Measurements from ENCODE around the gene RBM12.
"Not testable (repeated sequence)": the region's sequence is repeated elsewhere in the genome, so short reads cannot be mapped to it uniquely, and the experiment has no call there.

The RBM12 gene, protein sequence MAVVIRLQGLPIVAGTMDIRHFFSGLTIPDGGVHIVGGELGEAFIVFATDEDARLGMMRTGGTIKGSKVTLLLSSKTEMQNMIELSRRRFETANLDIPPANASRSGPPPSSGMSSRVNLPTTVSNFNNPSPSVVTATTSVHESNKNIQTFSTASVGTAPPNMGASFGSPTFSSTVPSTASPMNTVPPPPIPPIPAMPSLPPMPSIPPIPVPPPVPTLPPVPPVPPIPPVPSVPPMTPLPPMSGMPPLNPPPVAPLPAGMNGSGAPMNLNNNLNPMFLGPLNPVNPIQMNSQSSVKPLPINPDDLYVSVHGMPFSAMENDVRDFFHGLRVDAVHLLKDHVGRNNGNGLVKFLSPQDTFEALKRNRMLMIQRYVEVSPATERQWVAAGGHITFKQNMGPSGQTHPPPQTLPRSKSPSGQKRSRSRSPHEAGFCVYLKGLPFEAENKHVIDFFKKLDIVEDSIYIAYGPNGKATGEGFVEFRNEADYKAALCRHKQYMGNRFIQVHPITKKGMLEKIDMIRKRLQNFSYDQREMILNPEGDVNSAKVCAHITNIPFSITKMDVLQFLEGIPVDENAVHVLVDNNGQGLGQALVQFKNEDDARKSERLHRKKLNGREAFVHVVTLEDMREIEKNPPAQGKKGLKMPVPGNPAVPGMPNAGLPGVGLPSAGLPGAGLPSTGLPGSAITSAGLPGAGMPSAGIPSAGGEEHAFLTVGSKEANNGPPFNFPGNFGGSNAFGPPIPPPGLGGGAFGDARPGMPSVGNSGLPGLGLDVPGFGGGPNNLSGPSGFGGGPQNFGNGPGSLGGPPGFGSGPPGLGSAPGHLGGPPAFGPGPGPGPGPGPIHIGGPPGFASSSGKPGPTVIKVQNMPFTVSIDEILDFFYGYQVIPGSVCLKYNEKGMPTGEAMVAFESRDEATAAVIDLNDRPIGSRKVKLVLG

DNA sequence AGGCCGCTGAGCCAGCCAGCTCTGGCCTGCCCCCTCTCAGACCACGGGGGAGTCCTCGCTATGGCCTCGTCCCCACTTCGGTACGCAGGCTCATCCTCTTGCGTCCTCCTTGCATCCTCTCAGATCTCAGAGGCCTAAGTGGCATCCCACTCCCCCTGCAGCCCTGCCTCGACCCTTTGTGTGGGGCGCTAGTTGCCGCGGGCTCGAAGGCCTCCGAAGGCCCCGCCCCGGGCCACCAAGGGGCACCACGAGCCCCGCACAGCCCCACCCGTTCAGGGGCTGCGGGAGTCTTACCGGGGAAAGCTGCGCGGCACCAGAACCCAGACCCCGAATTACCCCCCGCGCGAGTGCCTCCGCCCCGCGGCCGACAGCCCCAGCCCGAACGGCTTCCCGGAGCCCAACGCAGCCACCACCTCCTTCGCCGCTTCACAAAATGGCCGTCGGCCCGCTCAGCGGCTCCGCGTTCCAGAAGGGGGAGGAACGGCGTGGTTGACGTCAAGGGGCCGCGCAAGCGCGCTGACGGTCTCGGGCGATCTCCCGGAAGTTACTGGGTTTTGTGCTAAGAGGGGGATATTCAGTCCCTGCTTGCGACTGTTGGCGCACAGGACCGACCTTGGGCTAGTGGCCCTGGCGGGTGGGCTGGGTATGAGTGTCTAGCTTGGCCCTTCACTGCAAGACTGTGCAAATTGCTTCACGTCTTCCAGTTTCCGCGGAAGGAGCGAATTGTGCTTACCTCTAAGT, at the start of gene RBM12, which contains the start of gene CPNE1:
Gene RBM12, minus strand, starts transcription at position 435 of the 741 bp plus-strand sequence. CDS start 9,578 bp downstream, outside the sequence.
Gene CPNE1, minus strand, starts transcription at position 435 of the 741 bp plus-strand sequence. CDS start 31,977 bp downstream, outside the sequence.
- DNase-seq (ENCODE audit: low spot score) = peak; percentile 97

DNA sequence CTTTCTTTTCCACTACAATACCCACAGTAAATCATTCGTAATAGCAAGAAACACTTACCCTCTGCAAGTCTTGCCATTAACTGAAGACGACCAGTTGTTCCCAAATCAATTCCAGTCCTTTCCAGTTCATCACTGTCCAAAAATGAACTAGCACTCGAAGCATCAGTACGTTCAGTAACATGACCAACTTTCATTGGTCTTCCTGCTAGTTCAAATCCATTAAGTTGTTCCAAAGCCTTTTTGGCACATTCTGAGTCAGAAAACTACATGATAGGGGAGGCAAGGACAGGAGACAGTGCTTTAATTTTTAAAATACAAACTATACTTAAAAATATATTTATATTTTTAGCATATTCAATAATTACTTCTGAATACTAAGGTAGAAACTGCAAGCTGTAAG, 49.4 kb upstream of the RBM12 start:
- no peak for DNase-seq (ENCODE audit: low spot score)

DNA sequence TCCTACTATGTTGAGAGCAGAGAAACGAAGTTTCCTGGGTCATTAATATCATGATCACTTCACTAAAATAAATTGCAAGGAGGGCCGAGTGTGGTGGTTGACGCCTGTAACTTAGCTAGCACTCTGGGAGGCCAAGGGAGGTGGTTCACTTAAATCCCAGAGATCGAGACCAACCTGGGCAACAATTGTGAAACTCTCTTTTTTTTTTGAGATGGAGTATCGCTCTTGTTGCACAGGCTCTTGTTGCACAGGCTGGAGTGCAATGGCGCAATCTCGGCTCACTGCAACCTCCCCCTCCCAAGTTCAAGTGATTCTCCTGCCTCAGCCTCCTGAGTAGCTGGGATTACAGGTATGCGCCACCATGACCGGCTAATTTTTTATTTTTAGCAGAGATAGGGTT, 48.4 kb upstream of the RBM12 start:
- not testable (repeated sequence) for DNase-seq (ENCODE audit: low spot score)

DNA sequence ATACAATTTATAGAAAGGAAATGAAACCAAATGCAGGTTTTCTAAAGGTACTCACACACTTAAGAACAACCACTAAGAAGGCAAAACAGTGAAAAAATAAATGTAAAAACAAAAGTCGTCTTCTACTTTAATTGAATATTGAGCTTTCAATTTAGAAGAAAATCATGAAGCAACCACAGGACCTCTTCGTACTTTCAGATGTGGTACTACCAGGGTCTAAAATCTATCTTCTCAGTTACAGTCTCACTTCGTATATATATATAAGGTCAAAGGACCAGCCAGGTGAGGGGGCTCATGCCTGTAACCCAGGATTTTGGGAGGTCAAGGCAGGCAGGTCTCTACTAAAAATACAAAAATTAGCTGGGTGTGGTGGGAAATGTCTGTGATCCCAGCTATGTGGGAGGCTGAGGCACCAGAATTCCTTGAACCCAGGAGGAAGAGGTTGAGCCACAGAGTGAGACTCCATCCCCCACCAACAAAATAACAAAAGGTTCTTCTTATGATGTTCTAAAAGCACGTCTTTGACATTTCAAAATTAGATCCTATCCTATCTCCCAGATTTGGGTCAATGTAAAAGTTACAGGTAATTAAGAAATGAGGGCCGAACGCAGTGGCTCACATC, 47.0 kb upstream of the RBM12 start:
- DNase-seq (ENCODE audit: low spot score) = no peak

DNA sequence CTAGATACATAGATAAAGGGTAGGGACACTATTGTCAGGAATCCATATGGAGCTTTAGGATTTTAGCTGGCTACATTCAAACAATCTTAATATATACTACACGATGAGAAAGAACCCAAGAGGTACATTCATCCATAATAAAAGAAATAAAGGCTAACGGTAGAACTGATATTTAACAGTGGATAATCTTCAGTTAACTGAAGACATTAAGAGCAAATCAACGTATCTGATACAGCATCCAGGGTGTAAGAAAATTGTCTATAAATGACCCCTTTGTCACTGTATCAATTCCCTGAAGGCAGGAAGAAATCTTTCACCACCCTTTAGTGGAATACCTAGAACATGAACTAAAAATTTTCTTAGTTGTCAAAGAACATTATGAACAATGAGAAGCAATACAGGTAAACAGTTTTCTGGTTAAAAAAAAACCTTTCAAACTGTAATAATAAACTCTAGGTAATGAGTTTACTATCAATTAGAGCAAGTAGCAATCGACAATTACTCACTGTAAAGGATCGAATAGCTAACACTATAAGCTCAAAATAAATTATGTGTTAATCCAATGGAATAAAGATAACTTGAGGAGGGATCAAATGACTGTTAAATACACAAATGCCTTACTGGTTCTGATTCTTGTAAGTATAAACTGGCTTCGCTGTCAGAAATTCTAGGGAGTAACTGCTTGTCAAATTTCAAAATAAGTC, 46.3 kb upstream of the RBM12 start:
- no peak for DNase-seq (ENCODE audit: low spot score)

DNA sequence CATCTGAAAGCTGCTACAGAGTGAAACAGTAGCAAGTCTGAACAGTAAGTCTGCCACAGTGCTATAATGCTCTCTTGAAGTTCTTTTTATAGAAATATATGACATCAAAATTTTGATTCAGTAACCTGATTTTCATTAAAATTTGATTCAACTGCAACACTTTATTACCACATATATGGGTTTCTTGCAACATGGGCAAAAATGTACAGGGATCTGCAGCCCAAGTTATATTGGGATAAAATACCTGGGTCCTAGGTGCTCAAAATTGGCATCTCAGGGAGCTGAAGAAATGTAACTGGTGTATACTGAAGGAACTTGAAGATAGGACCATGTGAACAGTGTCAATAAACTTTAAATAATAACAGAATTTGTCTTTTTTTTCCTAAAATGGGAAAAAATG, 45.3 kb upstream of the RBM12 start:
- no peak for DNase-seq (ENCODE audit: low spot score)

DNA sequence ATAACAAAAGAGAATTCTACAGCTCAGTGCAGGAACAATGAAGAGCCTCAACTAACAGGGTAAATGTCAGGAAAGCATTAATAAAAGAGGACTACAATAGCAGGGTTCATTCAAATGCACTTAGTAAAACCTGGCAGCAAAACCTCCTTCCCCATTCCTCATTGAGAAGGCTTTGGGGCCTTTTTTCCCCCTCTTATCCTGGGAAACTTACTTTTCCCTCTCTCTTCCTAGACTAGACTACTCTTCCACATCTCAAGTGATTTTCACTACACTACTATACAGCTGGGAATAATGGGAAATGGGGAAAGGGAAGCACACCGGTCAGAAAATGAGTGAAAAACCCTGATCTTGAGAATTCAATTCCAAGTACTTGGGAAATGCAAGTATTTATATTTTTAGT, 44.6 kb upstream of the RBM12 start:
- DNase-seq (ENCODE audit: low spot score) = no peak

DNA sequence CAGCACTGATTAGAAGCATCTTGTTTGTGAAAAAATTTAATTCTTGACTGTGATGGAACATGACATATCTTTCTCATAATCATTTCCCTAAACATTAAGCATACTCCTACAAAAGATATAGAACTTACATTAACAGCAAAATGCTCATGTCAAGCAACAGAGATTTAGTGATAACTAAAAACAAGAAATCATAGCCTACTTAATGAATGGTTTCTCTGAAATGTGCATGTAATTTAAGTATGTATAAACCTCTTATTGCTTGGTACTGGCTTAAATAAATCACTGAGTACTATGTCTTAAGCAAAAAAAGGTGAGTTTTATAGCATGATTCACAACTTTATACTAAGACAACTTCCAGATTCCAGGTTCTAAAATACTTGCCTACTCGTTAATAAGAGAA, 43.8 kb upstream of the RBM12 start:
- no peak for DNase-seq (ENCODE audit: low spot score)

DNA sequence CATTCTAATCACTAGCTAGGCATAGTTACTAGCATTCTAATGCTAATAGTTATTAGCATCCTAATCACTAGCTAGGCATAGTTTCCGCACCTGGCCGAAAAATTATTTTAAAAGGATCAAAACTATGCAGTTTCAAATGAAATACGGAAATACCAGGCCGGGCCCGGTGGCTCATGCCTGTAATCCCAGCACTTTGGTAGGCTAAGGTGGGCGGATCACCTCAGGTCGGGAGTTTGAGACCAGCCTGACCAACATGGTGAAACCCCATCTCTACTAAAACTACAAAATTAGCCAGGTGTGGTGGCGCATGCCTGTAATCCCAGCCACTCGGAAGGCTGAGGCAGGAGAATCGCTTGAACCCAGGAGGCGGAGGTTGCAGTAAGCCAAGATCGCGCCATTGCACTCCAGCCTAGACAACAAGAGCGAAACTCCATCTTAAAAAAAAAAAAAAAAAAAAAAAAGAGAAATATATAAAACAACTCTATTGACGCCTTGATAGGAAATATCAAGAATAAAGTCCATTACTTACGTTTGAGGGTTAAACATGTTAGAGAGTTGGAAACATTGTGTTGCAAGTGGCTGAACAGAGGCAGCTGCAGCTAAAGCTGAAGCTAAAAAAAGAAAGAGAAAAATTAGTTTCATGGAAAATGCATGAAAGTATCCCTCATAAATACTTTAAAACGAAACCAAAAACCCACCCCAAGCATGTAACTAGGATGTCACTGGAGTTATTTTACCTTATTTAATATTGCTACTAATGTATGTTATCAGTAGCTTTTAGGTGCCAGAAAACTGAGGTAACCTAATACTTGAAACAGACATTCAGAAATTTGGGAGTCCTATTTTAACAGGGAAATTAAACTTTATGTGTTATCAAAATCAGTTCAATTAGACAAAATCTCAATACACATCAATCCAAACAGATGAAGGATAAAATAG, 42.2 kb upstream of the RBM12 start:
- DNase-seq (ENCODE audit: low spot score) = not testable (repeated sequence)

DNA sequence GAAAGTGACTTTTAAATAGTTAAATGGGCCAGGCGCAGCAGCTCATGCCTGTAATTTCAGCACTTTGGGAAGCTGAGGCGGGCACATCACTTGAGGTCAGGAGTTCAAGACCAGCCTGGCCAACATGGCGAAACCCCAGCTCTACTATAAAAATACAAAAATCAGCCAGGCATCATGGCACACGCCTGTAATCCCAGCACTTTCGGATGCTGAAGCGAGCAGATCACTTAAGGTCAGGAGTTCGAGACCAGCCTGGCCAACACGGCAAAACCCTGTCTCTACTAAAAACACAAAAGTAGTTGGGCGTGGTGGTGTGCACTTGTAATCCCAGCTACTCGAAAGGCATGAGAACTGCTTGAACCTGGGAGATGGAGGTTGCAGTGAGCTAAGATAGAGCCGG, 41.2 kb upstream of the RBM12 start:
- not testable (repeated sequence) for DNase-seq (ENCODE audit: low spot score)

DNA sequence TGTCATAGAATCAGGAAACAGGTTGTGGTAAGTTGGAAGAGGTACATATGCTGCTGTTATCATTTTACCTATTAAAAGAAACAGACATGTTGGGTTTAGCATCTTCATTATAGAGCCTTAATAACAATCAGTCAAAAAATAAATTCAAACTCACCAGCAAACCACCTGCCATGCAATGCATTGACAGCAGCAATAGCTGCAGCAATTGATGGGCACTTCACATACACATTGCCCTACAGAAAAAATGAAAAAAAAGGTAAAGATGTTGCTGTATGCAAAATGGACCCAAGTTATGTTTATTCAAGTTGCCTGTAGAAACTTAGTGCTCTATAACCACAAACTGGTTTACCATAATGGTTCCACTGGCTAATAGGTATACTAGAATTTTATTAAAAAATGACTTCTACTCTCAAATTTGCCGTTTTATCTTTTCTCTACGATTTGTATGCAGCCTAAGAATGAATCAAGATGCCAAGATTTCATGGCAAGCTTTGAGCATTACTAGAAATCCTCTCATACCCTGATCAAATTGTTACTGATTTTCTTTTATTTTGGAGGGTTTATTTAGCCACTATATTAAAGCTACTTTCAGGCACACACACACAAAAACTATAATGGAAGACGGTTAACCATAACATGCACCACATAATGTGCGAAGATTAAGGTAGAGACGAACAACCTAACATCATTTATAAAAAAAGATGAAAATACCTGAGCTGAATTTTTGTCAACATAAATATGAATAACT, 40.0 kb upstream of the RBM12 start:
- DNase-seq (ENCODE audit: low spot score) = no peak

DNA sequence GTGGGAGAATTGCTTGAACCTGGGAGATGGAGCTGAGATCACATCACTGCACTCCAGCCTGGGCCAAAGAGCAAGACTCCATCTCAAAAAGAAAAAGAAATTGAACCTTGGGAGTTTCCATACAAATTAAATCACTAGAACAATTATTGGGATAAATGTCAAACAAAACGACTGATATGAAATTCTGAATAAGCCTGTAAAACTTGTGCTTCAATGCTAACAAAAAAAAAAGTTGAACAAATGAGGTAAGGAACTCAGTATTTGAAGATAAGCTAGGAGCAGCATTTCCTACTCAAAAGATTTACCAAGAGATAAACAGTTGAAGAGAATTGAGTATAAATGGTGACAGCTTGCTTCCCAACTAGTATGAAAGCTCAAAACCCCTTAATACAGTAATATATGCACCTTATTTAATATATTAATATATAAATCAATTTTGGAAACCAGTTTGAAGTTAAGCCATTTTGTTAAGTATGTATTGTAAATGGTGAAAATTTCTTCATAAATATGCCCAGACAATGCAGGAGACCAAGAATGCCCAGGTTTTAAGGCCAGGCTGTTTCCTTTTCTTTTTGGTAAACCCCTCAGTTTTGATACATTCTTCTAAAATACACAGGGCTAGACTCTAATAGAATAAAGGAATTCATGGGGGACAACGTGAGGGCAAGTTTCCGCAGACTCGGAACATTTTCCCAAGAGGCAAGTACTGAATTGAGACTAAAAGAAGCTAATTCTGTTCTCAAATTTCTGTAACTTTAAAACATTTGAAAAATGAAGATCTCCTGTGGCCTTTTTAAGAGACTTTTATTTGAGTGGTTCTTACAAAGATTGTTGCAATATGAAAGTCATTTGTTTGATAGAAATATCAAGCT, 38.4 kb upstream of the RBM12 start:
- no peak for DNase-seq (ENCODE audit: low spot score)

DNA sequence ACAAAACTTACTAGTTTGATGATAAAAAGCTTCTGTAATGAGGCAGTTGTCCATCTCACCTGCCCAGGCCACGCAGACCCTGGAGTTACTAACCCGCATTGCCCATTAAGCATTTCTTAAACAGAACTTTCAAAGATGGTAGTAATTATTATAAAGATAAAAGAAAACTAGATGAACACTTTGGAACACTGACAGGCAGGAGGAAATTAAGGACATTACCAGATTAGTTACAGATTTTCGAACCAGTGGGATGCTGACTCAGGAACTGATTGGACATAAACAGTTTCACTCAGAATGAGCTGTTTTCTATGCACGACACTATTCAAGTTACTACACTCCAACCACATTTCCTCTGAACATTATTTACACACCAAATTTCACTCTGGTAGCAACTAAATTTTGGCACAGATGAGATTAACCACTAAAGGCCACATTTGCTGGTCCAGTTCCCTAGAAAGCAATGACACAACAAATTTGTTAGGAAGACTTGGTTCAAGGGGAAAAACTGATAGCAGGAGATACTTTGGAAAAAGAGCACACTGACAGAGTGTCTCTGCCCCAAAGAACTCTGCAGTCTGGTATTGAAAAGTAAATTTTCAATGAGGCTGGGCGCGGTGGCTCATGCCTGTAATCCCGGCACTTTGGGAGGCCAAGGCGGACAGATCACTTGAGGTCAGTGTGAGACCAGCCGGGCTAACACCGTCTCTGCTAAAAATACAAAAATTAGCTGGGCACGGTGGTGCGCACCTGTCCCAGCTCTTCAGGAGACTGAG, 37.5 kb upstream of the RBM12 start:
- DNase-seq (ENCODE audit: low spot score) = no peak

DNA sequence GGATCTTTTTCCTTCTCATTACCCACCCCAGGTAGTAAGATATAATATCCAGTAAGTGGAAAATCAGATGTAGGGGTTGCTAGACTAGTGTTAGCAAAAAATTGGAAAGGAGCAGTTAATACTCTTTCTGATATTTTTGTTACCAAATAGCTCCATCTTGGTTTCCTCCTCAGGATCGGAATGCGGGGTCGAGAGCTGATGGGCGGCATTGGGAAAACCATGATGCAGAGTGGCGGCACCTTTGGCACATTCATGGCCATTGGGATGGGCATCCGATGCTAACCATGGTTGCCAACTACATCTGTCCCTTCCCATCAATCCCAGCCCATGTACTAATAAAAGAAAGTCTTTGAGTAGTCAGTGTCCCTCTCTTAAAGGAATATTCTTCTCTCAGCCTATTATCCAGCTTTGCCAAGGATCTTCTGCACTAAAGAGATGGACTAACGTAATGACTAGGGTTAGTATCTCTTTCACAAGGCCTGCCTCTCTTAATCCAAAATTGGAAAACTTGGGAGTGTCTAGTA, 36.0 kb upstream of the RBM12 start:
- no peak for DNase-seq (ENCODE audit: low spot score)

DNA sequence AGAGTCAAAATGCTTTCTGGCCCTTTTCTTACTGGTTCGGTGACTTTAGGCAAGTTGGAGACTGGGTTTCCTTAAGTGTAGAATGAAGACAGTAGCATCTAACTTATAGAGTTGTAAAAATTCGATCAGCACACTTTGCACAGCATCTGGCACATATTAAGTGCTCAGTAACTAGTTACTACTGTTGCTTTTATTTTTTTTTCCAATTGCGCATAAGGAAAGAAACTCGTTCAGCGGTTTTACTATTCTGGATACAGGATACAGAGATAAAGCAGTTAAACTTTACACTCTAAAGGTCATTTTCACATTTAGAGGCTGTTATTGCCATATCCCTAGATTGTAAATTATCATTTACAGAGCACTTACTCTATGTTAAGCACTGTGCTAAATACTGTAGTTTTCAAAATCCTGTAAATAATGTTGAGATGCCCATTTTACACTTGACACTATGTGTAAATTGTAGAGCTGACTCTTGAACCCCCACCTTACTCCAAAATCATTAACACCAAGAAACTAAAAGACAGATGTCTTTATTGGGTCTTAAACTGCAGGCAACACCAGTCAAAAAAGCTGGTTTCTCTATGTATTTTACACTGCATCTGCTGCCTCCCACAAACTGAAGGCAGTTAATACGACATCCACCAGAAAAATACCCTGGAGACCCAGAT, 35.4 kb upstream of the RBM12 start:
- DNase-seq (ENCODE audit: low spot score) = no peak

DNA sequence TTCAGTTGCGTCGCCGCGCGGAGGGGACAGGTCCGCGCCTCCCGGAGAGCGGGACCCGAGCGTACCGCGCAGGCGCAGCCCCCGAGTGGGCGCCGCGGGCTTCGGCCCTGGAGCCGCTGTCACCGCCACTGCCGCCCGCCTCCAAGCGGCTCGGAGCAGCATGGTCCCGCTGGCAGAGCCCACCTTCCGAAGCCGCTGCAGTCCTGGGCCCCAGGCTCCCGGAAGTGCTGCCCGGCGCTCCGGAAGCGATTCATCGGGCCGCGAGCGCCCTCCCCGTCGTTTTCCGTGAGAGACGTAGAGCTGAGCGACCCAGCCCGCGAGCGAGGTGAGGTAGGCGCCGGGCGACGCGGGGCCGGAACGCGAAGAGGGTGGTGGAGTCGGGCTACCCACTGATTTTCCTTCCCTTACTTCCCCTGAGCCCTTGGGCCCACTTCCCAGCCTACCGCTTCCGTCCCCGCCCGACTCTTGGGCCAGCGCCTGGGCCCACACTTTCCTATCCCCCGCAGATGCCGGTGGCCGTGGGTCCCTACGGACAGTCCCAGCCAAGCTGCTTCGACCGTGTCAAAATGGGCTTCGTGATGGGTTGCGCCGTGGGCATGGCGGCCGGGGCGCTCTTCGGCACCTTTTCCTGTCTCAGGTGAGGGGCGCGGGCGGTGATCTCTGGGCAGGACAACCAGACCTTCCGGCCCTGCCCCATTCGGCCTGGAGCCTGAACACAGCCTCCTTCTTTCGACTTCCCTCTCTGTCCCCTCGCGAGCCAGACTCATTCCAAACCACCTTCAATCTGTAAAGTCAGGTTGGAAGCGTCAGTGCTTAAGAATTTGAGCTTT, 34.6 kb upstream of the RBM12 start, which contains the start of the genes NFS1 and ROMO1:
Gene NFS1, minus strand, starts transcription at position 226 of the 830 bp plus-strand sequence. Its CDS starts 64 bp downstream, at position 162.
Gene ROMO1, plus strand, starts transcription at position 279 of the 830 bp plus-strand sequence. Its CDS starts 228 bp downstream, at position 507.
- DNase-seq (ENCODE audit: low spot score) = peak; percentile 94

Data from ecto neural progenitor cell (in vitro differentiated cells).